GM12875 (cell line): Measurements from ENCODE around the gene ZBTB32.

ENCODE experiments used
- H3K4me3 ChIP-seq: one replicate; pipeline ENCODE4 v1.5.1; 2011; ENCODE audit warnings: low read depth, low read length, control low read depth
- CTCF ChIP-seq: IDR thresholded peaks from 2 replicates; pipeline ENCODE4 v1.5.1; 2011; ENCODE audit warnings: low read depth, mild to moderate bottlenecking, control low read depth, inconsistent platforms, low read length, moderate library complexity, borderline replicate concordance; ENCODE audit not compliant: insufficient read depth

Gene ZBTB32

GRCh38 chr19:35695895-35696422 is 8.4 kb upstream of the ZBTB32 start:
- H3K4me3 ChIP-seq = no peak overlapping the region
- no peak for TF ChIP-seq CTCF

DNA sequence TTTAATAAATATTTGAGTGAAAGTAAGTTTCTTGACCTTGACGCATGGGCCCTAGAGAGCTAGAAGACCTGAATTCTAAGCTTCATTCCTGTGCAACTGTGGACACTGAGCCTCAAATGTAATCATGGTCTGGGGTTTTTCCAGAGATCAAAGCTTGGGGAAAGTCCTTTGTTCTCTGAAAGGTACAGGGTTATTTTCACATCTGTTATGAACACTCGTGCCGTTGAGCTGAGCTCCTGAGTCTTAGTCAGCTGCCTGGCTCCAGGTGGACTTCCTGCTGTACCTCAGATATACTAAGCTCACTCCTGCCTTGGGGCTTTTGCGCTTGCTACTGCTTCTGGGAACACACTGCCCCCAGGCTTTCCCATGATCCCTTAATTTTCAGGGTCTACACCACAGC is 7.5 kb upstream of the ZBTB32 start:
- TF ChIP-seq CTCF = no peak
- no peak overlapping the region for H3K4me3 ChIP-seq

GRCh38 chr19:35702223-35703012 is 1.9 kb upstream of the ZBTB32 start:
- TF ChIP-seq CTCF = no peak
- H3K4me3 ChIP-seq = peak overlapping the region; percentile 67

DNA sequence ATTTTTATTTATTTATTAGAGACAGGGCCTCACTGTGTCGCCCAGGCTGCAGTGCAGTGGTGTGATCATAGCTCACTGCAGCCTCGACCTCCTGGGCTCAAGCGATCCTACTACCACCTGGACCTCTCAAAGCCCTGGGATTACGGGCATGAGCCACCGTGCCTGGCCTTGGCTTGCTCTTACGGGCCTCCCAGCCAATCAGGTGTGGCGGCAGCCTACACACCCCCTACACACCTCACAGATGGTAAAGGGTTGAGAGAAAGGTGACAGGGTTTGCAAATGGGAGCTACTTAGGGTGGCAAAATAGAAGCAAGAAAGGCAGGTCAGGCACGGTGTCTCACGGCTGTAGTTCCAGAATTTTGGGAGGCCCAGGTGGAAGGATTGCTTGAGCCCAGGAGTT is 1.0 kb upstream of the ZBTB32 start:
- no peak overlapping the region for H3K4me3 ChIP-seq
- no peak for TF ChIP-seq CTCF

- no peak for TF ChIP-seq CTCF
- H3K4me3 ChIP-seq = no peak overlapping the region
Measured at GRCh38 chr19:35708391-35708790, 4.0 kb downstream of the ZBTB32 start.

GRCh38 chr19:35710784-35711723 is 6.7 kb downstream of the ZBTB32 start:
- TF ChIP-seq CTCF = no peak
- H3K4me3 ChIP-seq = peak overlapping the region; percentile 28
